Measurements from ENCODE around the gene ZMYND15. TPM values are rescaled to one million over a fixed set of nuclear protein-coding genes. Genes with fewer than 3 reads are reported as not detected.

ZMYND15 gene
- total and polyA plus RNA-seq, 2 of the 4 experiments (the other 2 are of a cell fraction), result 0.07 TPM; not detected in 1

DNA sequence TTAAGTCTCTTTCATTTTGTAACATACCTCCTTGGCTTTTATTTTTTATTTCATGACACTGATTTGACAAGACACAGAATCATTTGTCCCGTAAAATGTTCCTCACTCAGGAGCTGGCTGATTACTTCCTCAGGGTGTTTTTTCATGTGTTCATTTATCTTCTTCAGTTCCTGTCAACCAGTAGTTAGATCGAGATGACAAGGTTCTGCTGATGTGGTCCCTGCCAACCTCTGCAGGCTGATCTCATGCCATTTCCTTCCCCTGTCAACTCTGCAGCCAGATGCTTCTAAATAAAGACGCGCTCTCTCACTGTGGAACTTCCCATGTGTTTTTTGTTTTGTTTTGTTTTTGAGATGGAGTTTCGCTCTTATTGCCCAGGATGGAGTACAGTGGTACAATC lies 8.2 kb downstream of the ZMYND15 start:
- Histone ChIP-seq H3K4ac (ENCODE audit: low read depth, low read length) (no peak overlapping the region), H2BK15ac (ENCODE audit: low read depth, low read length) (no peak overlapping the region), H2AK5ac (ENCODE audit: low read depth, low read length) (no peak overlapping the region), H3K36me3 (ENCODE audit: control insufficient read depth, insufficient read depth, low read length) (no peaks in the 10 kb centered on the region), H3K14ac (replicated peaks; ENCODE audit: low read depth, low read length) (no peak overlapping the region), H3K9me1 (ENCODE audit: insufficient read depth, low read length) (no peaks in the 10 kb centered on the region), H4K8ac (ENCODE audit: low read depth in 2 of 2, low read length in 2 of 2) (no peak overlapping the region), H2BK120ac (ENCODE audit: low read depth, low read length) (no peak overlapping the region), H4K5ac (ENCODE audit: low read depth, low read length) (no peak overlapping the region), H3K4me1 (ENCODE audit: control insufficient read depth, insufficient read depth, low read length) (peaks cover 2% of the 10 kb centered on the region; the same call in 1 of the 2 replicates), H2BK20ac (ENCODE audit: low read depth, low read length) (no peak overlapping the region), H3K9me3 (ENCODE audit: control insufficient read depth, insufficient read depth, low read length) (no peaks in the 10 kb centered on the region), H3K27me3 (ENCODE audit: control insufficient read depth, insufficient read depth, low read length) (peaks cover 54% of the 10 kb centered on the region), H3K4me3 (ENCODE audit: insufficient read depth, low read depth, low read length) (no peak overlapping the region), H4K20me1 (ENCODE audit: insufficient read depth, low read length) (no peaks in the 10 kb centered on the region), H3K56ac (ENCODE audit: extremely low read depth, insufficient read depth, low read length) (no peak overlapping the region), H3K4me2 (ENCODE audit: low read depth, low read length) (no peak overlapping the region), H3K18ac (ENCODE audit: low read depth, low read length) (no peak overlapping the region), H2AFZ (replicated peaks; ENCODE audit: low read length, poor library complexity) (no peak overlapping the region), H3K23ac (ENCODE audit: low read depth, low read length) (no peak overlapping the region), H4K91ac (ENCODE audit: insufficient read depth, low read depth, low read length) (no peak overlapping the region), H2AK9ac (replicated peaks; ENCODE audit: low read depth, low read length, poor library complexity) (no peak overlapping the region), H3K79me1 (ENCODE audit: low read depth in 1 of 2, low read length in 2 of 2) (no peaks in the 10 kb centered on the region), H3K9ac (ENCODE audit: low read depth, low read length) (no peak overlapping the region), H2BK5ac (ENCODE audit: low read depth, low read length, poor library complexity, severe bottlenecking) (no peak overlapping the region), H3K27ac (ENCODE audit: insufficient read depth, low read length) (no peak overlapping the region)
- dilution Hi-C loops (cut with HindIII; ENCODE audit: low sequenced_read_pairs, unreplicated experiment) (no loop called here), in situ Hi-C loops (cut with MboI; ENCODE audit: low sequenced_read_pairs) (no loop called here), intact Hi-C loops (cut with micrococcal nuclease) (no loop called here)
- 67% methylated on average over 1 of the region's 5 CpGs; no CpG with 5 or more reads in 1 of the 2 experiments for WGBS, 2 experiments (ENCODE audit: extremely low coverage in 2 of 2, insufficient read length in 1 of 2)
- ATAC-seq (ENCODE audit: low read depth) (no peak), DNase-seq (no peak)
- TF ChIP-seq NFE2L2 (IDR thresholded peaks at IDR 0.05; ENCODE audit: low read depth, low read length), result no peak
- TF ChIP-seq CHD1 (IDR thresholded peaks at IDR 0.05; ENCODE audit: low read depth, low read length), result no peak
- no peak for TF ChIP-seq MAFK (IDR thresholded peaks at IDR 0.05; ENCODE audit: low read depth, low read length)
- no peak for TF ChIP-seq FOS (IDR thresholded peaks at IDR 0.05; ENCODE audit: low read depth, low read length)
- no peak for TF ChIP-seq POLR2A (IDR thresholded peaks at IDR 0.05; ENCODE audit: low read depth, low read length)
- TF ChIP-seq RAD21 (IDR thresholded peaks at IDR 0.05; ENCODE audit: low read length), result no peak
- TF ChIP-seq MXI1 (IDR thresholded peaks at IDR 0.05; ENCODE audit: borderline replicate concordance, low read depth, low read length), result no peak
- no peak for TF ChIP-seq RCOR1 (IDR thresholded peaks at IDR 0.05; ENCODE audit: insufficient replicate concordance, low read length)
- no peak for TF ChIP-seq SMC3 (IDR thresholded peaks at IDR 0.05; ENCODE audit: low read depth, low read length)
- no peak for TF ChIP-seq MAZ (IDR thresholded peaks at IDR 0.05; ENCODE audit: borderline replicate concordance, low read depth, low read length)
- TF ChIP-seq, protein P1, sequence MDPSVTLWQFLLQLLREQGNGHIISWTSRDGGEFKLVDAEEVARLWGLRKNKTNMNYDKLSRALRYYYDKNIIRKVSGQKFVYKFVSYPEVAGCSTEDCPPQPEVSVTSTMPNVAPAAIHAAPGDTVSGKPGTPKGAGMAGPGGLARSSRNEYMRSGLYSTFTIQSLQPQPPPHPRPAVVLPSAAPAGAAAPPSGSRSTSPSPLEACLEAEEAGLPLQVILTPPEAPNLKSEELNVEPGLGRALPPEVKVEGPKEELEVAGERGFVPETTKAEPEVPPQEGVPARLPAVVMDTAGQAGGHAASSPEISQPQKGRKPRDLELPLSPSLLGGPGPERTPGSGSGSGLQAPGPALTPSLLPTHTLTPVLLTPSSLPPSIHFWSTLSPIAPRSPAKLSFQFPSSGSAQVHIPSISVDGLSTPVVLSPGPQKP (IDR thresholded peaks at IDR 0.05; ENCODE audit: borderline replicate concordance, low read depth, low read length), result no peak
- ChIA-PET CTCF (no interaction called here), POLR2A (ENCODE audit: unreplicated experiment) (no interaction called here)
- no TSS peak for BruUV-seq (replicated peaks)
